Measurements from ENCODE around the gene CADM4. TPM values are rescaled to one million over a fixed set of nuclear protein-coding genes. Genes with fewer than 3 reads are reported as not detected.

CADM4 gene
- total RNA-seq, 1 experiment from 2014 or later, result 28.7 TPM

- no TSS peak for BruUV-seq (replicated peaks)
- no peaks in the 10 kb centered on the region for H4K20me1 ChIP-seq (ENCODE audit: insufficient read depth)
- H2AFZ ChIP-seq (ENCODE audit: low read depth, low read length, poor library complexity, severe bottlenecking), result no peak overlapping the region
- intact Hi-C loops (cut with micrococcal nuclease), result loop anchor here (5.0 kb wide), 1 partner anchor 157 kb away; no protein-coding TSS in a partner anchor
- TF ChIP-seq CTCF (IDR thresholded peaks at IDR 0.05 in 2 of 3, conservative IDR thresholded peaks at IDR 0.05 in 1 of 3; ENCODE audit: borderline replicate concordance in 1 of 3, insufficient read depth in 1 of 3, low read depth in 2 of 3, low read length in 2 of 3) (no peak), EGR1 (IDR thresholded peaks at IDR 0.05; ENCODE audit: low read depth) (no peak), YY1 (IDR thresholded peaks at IDR 0.05; ENCODE audit: extremely low read depth, insufficient replicate concordance, low read depth, low read length) (no peak), FOSL1 (IDR thresholded peaks at IDR 0.05; ENCODE audit: low read depth) (no peak), ZBTB33 (IDR thresholded peaks at IDR 0.05; ENCODE audit: extremely low read depth, insufficient replicate concordance, low read length) (no peak), RAD21 (IDR thresholded peaks at IDR 0.05; ENCODE audit: low read depth) (no peak), SP1 (IDR thresholded peaks at IDR 0.05; ENCODE audit: low read depth) (no peak), CBX3 (IDR thresholded peaks at IDR 0.05; ENCODE audit: low read depth) (no peak), EZH2phosphoT487 (IDR thresholded peaks at IDR 0.05; ENCODE audit: borderline replicate concordance) (no peak), SRF (IDR thresholded peaks at IDR 0.05; ENCODE audit: low read depth) (no peak), EZH2 (IDR thresholded peaks at IDR 0.05) (no peak), TCF7L2 (IDR thresholded peaks at IDR 0.05; ENCODE audit: borderline replicate concordance, extremely low read depth, insufficient read depth, insufficient read length) (no peak), ELF1 (IDR thresholded peaks at IDR 0.05; ENCODE audit: borderline replicate concordance, low read depth) (no peak), POLR2A (IDR thresholded peaks at IDR 0.05; ENCODE audit: borderline replicate concordance, extremely low read depth, insufficient read depth, insufficient read length) (no peak)
- H3K9me3 ChIP-seq (ENCODE audit: control insufficient read depth in 1 of 2, insufficient read depth in 1 of 2, low read depth in 1 of 2, low read length in 2 of 2), result no peaks in the 10 kb centered on the region
- no peak overlapping the region for H3K4me2 ChIP-seq (ENCODE audit: low read length)
- H3K4me3 ChIP-seq (replicated peaks in 1 of 2; ENCODE audit: low read depth in 1 of 2, low read length in 2 of 2), result no peak overlapping the region
- ATAC-seq, result no peak
- ChIA-PET POLR2A (no interaction called here), RAD21 (ENCODE audit: low non-redundant PET in 1 of 2, low total read pairs in 2 of 2, uncharacterized antibody in 2 of 2, unreplicated experiment in 2 of 2) (no interaction called here), CTCF (no interaction called here)
- peaks cover 8 to 9% of the 10 kb centered on the region in 2 experiments; a peak in 3 of 4 replicates for H3K36me3 ChIP-seq (ENCODE audit: control insufficient read depth in 1 of 2, insufficient read depth in 2 of 2, low read length in 2 of 2)
- no peak overlapping the region for H3K27ac ChIP-seq (ENCODE audit: low read depth, low read length)
- H3K27me3 ChIP-seq (ENCODE audit: insufficient read depth, low read length), result no peaks in the 10 kb centered on the region
- H3K9ac ChIP-seq (ENCODE audit: low read length), result no peak overlapping the region
- H3K9me2 ChIP-seq (ENCODE audit: insufficient read depth), result no peaks in the 10 kb centered on the region
- peaks cover 0 to 10% of the 10 kb centered on the region in 2 experiments; a peak in 2 of 4 replicates for H3K4me1 ChIP-seq (ENCODE audit: control insufficient read depth in 1 of 2, insufficient read depth in 2 of 2, low read length in 2 of 2)
- peaks cover 13% of the 10 kb centered on the region; the same call in 1 of the 2 replicates for H3K79me2 ChIP-seq (ENCODE audit: insufficient read depth, low read length)
- DNase-seq (ENCODE audit: low read depth, low spot score), result no peak
Measured at GRCh38 chr19:43589678-43590077, 50.0 kb downstream of the CADM4 start.
